Measurements from ENCODE around the gene RPRML. TPM values are rescaled to one million over a fixed set of nuclear protein-coding genes. Genes with fewer than 3 reads are reported as not detected.
"Not testable (repeated sequence)": the region's sequence is repeated elsewhere in the genome, so short reads cannot be mapped to it uniquely, and the experiment has no call there.

RPRML gene
- total RNA-seq, 1 donor from 2014 or later = 0.46 TPM

- no peak for DNase-seq (ENCODE audit: extremely low spot score, unreplicated experiment)
- TF ChIP-seq CTCF (conservative IDR thresholded peaks at IDR 0.05) = no peak
- no peak overlapping the region for H3K27ac Mint-ChIP-seq
Observed at GRCh38 chr17:46995841-46996571, 17.0 kb upstream of the RPRML start.

DNA sequence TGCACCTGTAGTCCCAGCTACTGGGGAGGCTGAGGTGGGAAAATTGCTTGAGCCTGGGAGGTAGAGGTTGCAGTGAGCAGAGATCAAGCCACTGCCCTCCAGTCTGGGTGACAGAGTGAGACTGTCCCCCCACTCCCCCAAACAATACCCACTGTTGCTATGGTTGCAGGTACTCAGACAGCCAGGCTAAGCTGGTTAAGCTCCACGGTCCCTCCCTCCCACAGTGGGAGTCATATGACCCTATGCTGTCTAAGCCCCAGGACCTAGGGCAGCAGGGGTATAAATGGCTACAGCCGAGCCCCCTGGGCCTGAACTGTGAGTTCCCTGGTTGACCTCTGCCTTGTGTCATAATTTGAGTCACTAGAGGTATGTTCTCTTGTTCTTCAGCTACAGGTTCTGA, 15.9 kb upstream of the RPRML start:
- no peak overlapping the region for H3K4me3 Mint-ChIP-seq
- no peak for DNase-seq (ENCODE audit: extremely low spot score, unreplicated experiment)
- TF ChIP-seq CTCF (conservative IDR thresholded peaks at IDR 0.05) = no peak
- H3K27ac Mint-ChIP-seq = no peak overlapping the region
- H3K4me1 Mint-ChIP-seq (ENCODE audit: unreplicated experiment) = no peaks in the 10 kb centered on the region
- no peaks in the 10 kb centered on the region for H3K36me3 Mint-ChIP-seq
- no peaks in the 10 kb centered on the region for H3K9me3 Mint-ChIP-seq
- H3K27me3 Mint-ChIP-seq = peaks cover 4% of the 10 kb centered on the region

More at GRCh38 chr17:46995841-46996571, 17.0 kb upstream of the RPRML start:
- Mint-ChIP-seq H3K36me3 (no peaks in the 10 kb centered on the region), H3K4me3 (no peak overlapping the region), H3K27me3 (no peaks in the 10 kb centered on the region), H3K9me3 (no peaks in the 10 kb centered on the region), H3K4me1 (ENCODE audit: unreplicated experiment) (no peaks in the 10 kb centered on the region)

DNA sequence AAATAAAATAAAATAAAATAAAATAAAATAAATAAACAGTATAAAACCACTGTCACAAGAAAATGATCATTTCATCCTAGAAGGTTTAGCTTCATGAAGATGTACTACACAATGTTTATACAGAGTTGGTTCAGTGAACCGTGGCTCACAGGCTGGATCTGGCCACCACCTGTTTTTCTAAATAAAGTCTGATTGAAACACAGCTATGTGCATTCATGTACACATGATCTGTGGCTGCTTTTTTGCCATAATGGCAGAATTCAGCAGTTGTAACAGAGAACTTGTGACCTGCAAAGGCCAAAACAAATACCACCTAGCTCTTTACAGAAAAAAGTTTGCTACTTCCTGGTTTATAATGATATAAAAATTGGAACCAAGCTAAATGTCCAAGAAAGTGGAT, 12.6 kb upstream of the RPRML start:
- H3K27me3 Mint-ChIP-seq = peaks cover 31% of the 10 kb centered on the region
- no peak for TF ChIP-seq CTCF (conservative IDR thresholded peaks at IDR 0.05)
- DNase-seq (ENCODE audit: extremely low spot score, unreplicated experiment) = no peak
- H3K4me1 Mint-ChIP-seq (ENCODE audit: unreplicated experiment) = no peaks in the 10 kb centered on the region
- H3K4me3 Mint-ChIP-seq = no peak overlapping the region
- no peaks in the 10 kb centered on the region for H3K36me3 Mint-ChIP-seq
- H3K9me3 Mint-ChIP-seq = no peaks in the 10 kb centered on the region
- no peak overlapping the region for H3K27ac Mint-ChIP-seq

DNA sequence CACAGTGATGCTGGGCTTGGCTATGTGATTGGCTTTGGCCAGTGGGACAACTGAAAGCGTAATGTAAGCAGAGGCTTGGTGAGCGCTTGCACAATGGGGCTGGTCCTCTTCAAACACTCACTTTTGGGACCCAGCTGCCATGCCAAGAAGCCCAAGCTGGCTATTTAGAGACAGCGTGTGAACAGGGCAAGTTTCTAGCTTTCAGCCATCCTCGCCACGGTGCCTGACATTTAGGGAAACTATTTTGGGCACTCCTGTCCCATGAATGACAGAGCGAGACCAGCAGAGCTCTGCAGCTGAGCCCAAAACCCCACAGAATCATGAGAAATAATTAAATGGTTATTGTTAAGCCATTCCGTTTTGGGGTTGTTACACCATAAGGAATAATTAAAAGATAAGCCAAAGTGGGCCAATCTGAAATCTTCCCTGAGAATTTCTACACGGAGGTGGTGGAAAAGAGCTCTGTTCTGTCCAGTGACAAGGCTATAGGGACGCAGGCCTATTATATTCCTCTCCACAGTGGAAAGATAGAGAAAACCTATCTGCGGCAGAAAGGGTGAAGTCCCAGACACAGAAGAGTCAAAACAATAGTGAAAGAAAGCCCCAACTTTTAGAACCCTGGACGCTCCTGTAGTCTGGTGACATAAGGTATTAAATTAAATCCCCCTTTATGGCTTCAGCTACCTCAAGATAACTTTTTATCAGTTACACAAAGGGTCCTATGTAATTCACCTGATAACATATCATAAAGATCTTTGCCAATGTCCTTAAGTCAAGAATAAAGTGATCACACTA, 10.8 kb upstream of the RPRML start:
- H3K9me3 Mint-ChIP-seq = no peaks in the 10 kb centered on the region
- H3K4me3 Mint-ChIP-seq = no peak overlapping the region
- no peak for TF ChIP-seq CTCF (conservative IDR thresholded peaks at IDR 0.05)
- H3K36me3 Mint-ChIP-seq = no peaks in the 10 kb centered on the region
- peaks cover 38% of the 10 kb centered on the region for H3K27me3 Mint-ChIP-seq
- no peak overlapping the region for H3K27ac Mint-ChIP-seq
- H3K4me1 Mint-ChIP-seq (ENCODE audit: unreplicated experiment) = no peaks in the 10 kb centered on the region
- DNase-seq (ENCODE audit: extremely low spot score, unreplicated experiment) = no peak

- peaks cover 47% of the 10 kb centered on the region for H3K27me3 Mint-ChIP-seq
- H3K4me3 Mint-ChIP-seq; H3K27ac Mint-ChIP-seq; H3K36me3 Mint-ChIP-seq; DNase-seq (ENCODE audit: extremely low spot score, unreplicated experiment); H3K9me3 Mint-ChIP-seq; H3K4me1 Mint-ChIP-seq (ENCODE audit: unreplicated experiment): not testable (repeated sequence)
Observed at GRCh38 chr17:46987927-46988326, 8.9 kb upstream of the RPRML start.

DNA sequence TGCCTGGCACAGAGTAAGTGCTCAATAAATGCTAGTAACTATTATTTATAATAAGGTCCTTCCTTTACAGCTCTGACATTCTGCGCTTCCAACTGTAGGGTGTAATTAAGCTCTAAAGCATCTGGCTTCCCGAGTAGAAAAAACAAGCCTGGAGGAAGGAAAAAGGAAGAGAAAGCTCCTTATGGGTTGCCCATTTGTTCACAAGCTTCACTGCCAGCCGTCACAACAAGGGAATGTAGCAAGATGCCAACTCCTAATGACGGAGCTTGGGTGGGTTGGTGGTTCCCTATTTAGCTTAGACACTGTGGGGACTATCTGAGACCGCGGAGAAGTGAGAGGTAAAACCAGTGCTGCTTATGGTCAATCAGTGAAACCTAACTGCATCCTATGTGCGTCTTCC, 7.3 kb upstream of the RPRML start:
- TF ChIP-seq CTCF (conservative IDR thresholded peaks at IDR 0.05) = no peak
- H3K4me1 Mint-ChIP-seq (ENCODE audit: unreplicated experiment) = no peaks in the 10 kb centered on the region
- H3K27me3 Mint-ChIP-seq = peaks cover 59% of the 10 kb centered on the region
- H3K36me3 Mint-ChIP-seq = no peaks in the 10 kb centered on the region
- no peak for DNase-seq (ENCODE audit: extremely low spot score, unreplicated experiment)
- no peak overlapping the region for H3K27ac Mint-ChIP-seq
- no peaks in the 10 kb centered on the region for H3K9me3 Mint-ChIP-seq
- no peak overlapping the region for H3K4me3 Mint-ChIP-seq

Data from type B pancreatic cell (in vitro differentiated cells).